WERI-Rb-1 (cell line): ENCODE measurements around the gene CSF1R.

Experiments
- DNase-seq: peaks from one replicate; pipeline ENCODE4 v3.0.0-alpha.2; 2020
- H3K27ac ChIP-seq: fragments of 250-450 bp; sonication (Bioruptor Pico); 2 replicates; pipeline ENCODE4 v1.5.1; 2020; ENCODE audit warnings: mild to moderate bottlenecking, moderate library complexity
- H3K27me3 ChIP-seq: fragments of 250-450 bp; sonication (Bioruptor Pico); 2 replicates; pipeline ENCODE4 v1.5.1; 2021; ENCODE audit warnings: mild to moderate bottlenecking, low read depth, moderate library complexity; ENCODE audit not compliant: insufficient read depth, severe bottlenecking
- H3K36me3 ChIP-seq: fragments of 250-450 bp; sonication (Bioruptor Pico); 2 replicates; pipeline ENCODE4 v1.5.1; 2020; ENCODE audit warnings: mild to moderate bottlenecking, moderate library complexity
- H3K4me3 ChIP-seq: 2 replicates; pipeline ENCODE4 v1.5.1; 2011; ENCODE audit warnings: low read depth, mild to moderate bottlenecking, control low read depth, low read length
- H3K9me3 ChIP-seq: fragments of 250-450 bp; sonication (Bioruptor Pico); 2 replicates; pipeline ENCODE4 v1.5.1; 2021; ENCODE audit warnings: mild to moderate bottlenecking, moderate library complexity; ENCODE audit not compliant: severe bottlenecking
- TF ChIP-seq, protein P1 (sequence below): IDR thresholded peaks from 2 replicates; pipeline ENCODE4 v1.5.1; 2011; ENCODE audit warnings: low read depth, mild to moderate bottlenecking, control low read depth, inconsistent platforms, low read length

CSF1R gene

GRCh38 chr5:150126921-150127265, 40.5 kb upstream of the CSF1R start:
- Histone ChIP-seq H3K27ac (no peak overlapping the region), H3K4me3 (no peak overlapping the region), H3K36me3 (no peaks in the 10 kb centered on the region), H3K9me3 (no peaks in the 10 kb centered on the region), H3K27me3 (no peaks in the 10 kb centered on the region)
- TF ChIP-seq, protein P1, sequence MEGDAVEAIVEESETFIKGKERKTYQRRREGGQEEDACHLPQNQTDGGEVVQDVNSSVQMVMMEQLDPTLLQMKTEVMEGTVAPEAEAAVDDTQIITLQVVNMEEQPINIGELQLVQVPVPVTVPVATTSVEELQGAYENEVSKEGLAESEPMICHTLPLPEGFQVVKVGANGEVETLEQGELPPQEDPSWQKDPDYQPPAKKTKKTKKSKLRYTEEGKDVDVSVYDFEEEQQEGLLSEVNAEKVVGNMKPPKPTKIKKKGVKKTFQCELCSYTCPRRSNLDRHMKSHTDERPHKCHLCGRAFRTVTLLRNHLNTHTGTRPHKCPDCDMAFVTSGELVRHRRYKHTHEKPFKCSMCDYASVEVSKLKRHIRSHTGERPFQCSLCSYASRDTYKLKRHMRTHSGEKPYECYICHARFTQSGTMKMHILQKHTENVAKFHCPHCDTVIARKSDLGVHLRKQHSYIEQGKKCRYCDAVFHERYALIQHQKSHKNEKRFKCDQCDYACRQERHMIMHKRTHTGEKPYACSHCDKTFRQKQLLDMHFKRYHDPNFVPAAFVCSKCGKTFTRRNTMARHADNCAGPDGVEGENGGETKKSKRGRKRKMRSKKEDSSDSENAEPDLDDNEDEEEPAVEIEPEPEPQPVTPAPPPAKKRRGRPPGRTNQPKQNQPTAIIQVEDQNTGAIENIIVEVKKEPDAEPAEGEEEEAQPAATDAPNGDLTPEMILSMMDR: no peak
- DNase-seq: no peak

- H3K27ac ChIP-seq: no peak overlapping the region
- H3K27me3 ChIP-seq: no peaks in the 10 kb centered on the region
- H3K9me3 ChIP-seq: no peaks in the 10 kb centered on the region
- no peak overlapping the region for H3K4me3 ChIP-seq
- DNase-seq: no peak
- TF ChIP-seq, protein P1: no peak
- no peaks in the 10 kb centered on the region for H3K36me3 ChIP-seq
These were observed 40.0 kb upstream of the CSF1R start for GRCh38 chr5:150126199-150126920.

GRCh38 chr5:150125334-150125733, 39.0 kb upstream of the CSF1R start:
- TF ChIP-seq, protein P1: no peak
- Histone ChIP-seq H3K4me3 (no peak overlapping the region), H3K9me3 (no peaks in the 10 kb centered on the region), H3K27me3 (no peaks in the 10 kb centered on the region), H3K27ac (no peak overlapping the region), H3K36me3 (no peaks in the 10 kb centered on the region)
- no peak for DNase-seq

DNA sequence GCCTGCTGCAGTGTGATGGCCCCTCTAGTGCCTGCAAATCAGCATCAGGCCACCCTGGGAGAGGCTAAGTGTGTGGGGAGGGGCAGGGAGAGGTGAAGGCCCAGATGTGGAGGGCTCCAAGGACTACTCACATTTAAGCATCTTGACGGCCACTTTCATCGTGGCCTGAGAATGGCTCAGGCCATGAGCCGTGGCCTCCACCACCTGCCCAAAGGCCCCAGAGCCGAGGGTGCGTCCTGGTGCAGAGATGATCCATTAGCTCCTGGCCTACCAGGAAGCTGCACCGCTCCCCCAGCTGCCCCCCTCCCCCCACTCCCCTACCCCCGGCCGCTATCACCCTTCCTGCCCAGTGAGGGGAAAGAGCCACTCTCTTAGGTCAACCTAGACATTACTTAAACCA, 38.2 kb upstream of the CSF1R start:
- no peaks in the 10 kb centered on the region for H3K36me3 ChIP-seq
- no peak for DNase-seq
- H3K27me3 ChIP-seq: no peaks in the 10 kb centered on the region
- H3K9me3 ChIP-seq: no peaks in the 10 kb centered on the region
- no peak overlapping the region for H3K27ac ChIP-seq
- TF ChIP-seq, protein P1: no peak
- H3K4me3 ChIP-seq: no peak overlapping the region

DNA sequence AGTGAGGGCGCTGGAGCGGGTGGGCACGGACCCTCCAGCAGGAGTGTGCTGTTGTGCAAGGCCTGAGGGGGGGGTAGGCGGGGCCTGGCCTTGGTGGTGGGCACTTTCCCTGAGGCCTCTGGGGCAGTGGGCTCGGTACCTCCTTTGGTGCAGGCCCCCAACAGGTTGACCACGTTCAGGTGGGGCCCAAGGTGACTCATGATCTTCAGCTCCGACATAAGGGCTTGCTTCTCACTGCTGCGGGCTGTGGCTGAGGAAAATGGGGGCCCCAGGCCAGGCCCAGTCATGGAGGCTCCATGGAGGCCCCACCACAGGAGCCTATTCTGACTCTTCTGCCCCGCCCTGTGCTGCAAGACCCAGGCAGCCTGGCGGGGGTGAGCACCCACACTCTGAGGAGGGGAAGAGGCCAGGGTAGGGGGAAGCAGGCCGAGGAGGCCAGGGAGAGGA, 37.8 kb upstream of the CSF1R start:
- no peak for DNase-seq
- no peak overlapping the region for H3K27ac ChIP-seq
- H3K36me3 ChIP-seq: no peaks in the 10 kb centered on the region
- H3K9me3 ChIP-seq: no peaks in the 10 kb centered on the region
- H3K4me3 ChIP-seq: no peak overlapping the region
- no peaks in the 10 kb centered on the region for H3K27me3 ChIP-seq
- TF ChIP-seq, protein P1: no peak

DNA sequence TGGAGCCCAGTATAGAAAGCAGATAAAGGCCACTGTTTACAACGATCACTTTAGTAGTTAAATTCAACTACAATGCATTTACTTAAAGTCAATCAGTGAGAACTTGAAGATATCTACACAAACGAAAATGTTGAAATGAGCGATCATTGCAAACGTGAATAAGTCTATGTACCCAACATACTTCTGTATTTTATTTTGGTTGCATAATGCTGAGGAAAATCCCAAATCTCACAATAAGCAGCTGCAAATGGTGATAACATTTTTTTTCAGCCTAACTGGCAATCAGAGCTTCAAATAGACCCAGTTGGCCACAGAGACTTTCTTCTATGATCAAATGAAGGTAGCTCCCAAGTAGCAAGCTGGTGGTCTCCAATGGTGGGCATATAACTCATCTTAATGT, 37.2 kb upstream of the CSF1R start:
- Histone ChIP-seq H3K9me3 (no peaks in the 10 kb centered on the region), H3K4me3 (no peak overlapping the region), H3K27me3 (no peaks in the 10 kb centered on the region), H3K36me3 (no peaks in the 10 kb centered on the region), H3K27ac (no peak overlapping the region)
- no peak for DNase-seq
- TF ChIP-seq, protein P1: no peak
